Thyroid gland (tissue), 4 donors: Measurements from ENCODE around the gene XNDC1N. TPM values are rescaled to one million over a fixed set of nuclear protein-coding genes. Genes with fewer than 3 reads are reported as not detected.
"Not testable (repeated sequence)": the region's sequence is repeated elsewhere in the genome, so short reads cannot be mapped to it uniquely, and the experiment has no call there.

Experiments
- DNase-seq, 2 donors: peaks; one replicate each; pipeline ENCODE4 v3.0.0-alpha.2; 2019
- H3K27ac ChIP-seq, 3 donors: fragments of 200-600 bp; sonication (generic); 1 replicate in 2 of 3; 2 replicates in 1 of 3; pipeline ENCODE4 v1.5.1; 2016 to 2019; ENCODE audit warnings: mild to moderate bottlenecking in 1 of 3, moderate library complexity in 1 of 3
- H3K27me3 ChIP-seq: fragments of 200-600 bp; sonication (generic); one replicate; pipeline ENCODE4 v1.5.1; 2019
- H3K36me3 ChIP-seq, 2 donors: fragments of 200-600 bp; sonication (generic); one replicate each; pipeline ENCODE4 v1.5.1; 2016 to 2019
- H3K4me1 ChIP-seq, 2 donors: fragments of 200-600 bp; sonication (generic); one replicate each; pipeline ENCODE4 v1.5.1; 2017 to 2019
- H3K4me3 ChIP-seq, 3 donors: fragments of 200-600 bp; sonication (generic); replicated peaks in 1 of 3; 1 replicate in 2 of 3; 2 replicates in 1 of 3; pipeline ENCODE4 v1.5.1; 2016; ENCODE audit warnings: mild to moderate bottlenecking in 1 of 3
- H3K9me3 ChIP-seq: fragments of 200-600 bp; sonication (generic); one replicate; pipeline ENCODE4 v1.5.1; 2017
- CTCF ChIP-seq, 6 experiments: fragments of 200-600 bp in 3 of 6; fragments of 450-650 bp in 3 of 6; sonication (generic) in 3 of 6; IDR thresholded peaks; one replicate each; pipeline ENCODE4 v1.5.1; 2016 to 2019; ENCODE audit warnings: antibody characterized with exemption in 6 of 6, mild to moderate bottlenecking in 2 of 6, inconsistent platforms in 1 of 6, moderate library complexity in 1 of 6
- POLR2A ChIP-seq, 2 donors: fragments of 450-650 bp; IDR thresholded peaks; one replicate each; pipeline ENCODE4 v1.6.1; 2017; ENCODE audit warnings: antibody characterized with exemption in 2 of 2, mild to moderate bottlenecking in 2 of 2, moderate library complexity in 1 of 2
- WGBS, 2 donors: methylation state at CpG; one replicate each; pipeline ENCODE4 v1.1.5; 2017; 5-methylcytosine and 5-hydroxymethylcytosine counted together
- intact Hi-C: fragments of 100-400 bp; cut with DNase I; formaldehyde crosslinking; loops from one replicate; pipeline ENCODE4 v1.15.1; 2023
- total RNA-seq, 4 donors: library from RNA; depleted of rRNA; stranded (reverse); fragments of >200 nt; gene quantifications; one replicate each; pipeline ENCODE4 v1.2.3, GENCODE V29; 2016

The XNDC1N gene
- total RNA-seq, 4 donors from 2014 or later = 13.8 to 19.9 (median 16.4) TPM

GRCh38 chr11:71895961-71896360 is 32.4 kb downstream of the XNDC1N start:
- Histone ChIP-seq H3K27ac (no peak overlapping the region), H3K27me3 (no peaks in the 10 kb centered on the region), H3K9me3 (no peaks in the 10 kb centered on the region), H3K4me1 (no peaks in the 10 kb centered on the region), H3K36me3 (no peaks in the 10 kb centered on the region), H3K4me3 (no peak overlapping the region)
- TF ChIP-seq CTCF (IDR thresholded peaks at IDR 0.05) (no peak), POLR2A (IDR thresholded peaks at IDR 0.05) (no peak)
- intact Hi-C loops = no loop called here
- WGBS, 2 donors = 95 to 96% methylated on average over 12 of the region's 12 CpGs
- no peak for DNase-seq

GRCh38 chr11:71889181-71889872 is 39.1 kb downstream of the XNDC1N start:
- H3K9me3 ChIP-seq, H3K36me3 ChIP-seq, H3K27me3 ChIP-seq, H3K4me3 ChIP-seq, intact Hi-C loops: not testable (repeated sequence)
- H3K4me1 ChIP-seq = peaks cover 5 to 15% of the 10 kb centered on the region in 2 donors
- peak; percentile 82 to 84 for DNase-seq
- WGBS, 2 donors = 57 to 69% methylated on average over 14 of the region's 14 CpGs
- H3K27ac ChIP-seq = peak overlapping the region; percentile 49 to 80 (median 65)

- H3K4me1 ChIP-seq = peaks cover 5 to 15% of the 10 kb centered on the region in 2 donors
- H3K9me3 ChIP-seq, H3K4me3 ChIP-seq, DNase-seq, H3K36me3 ChIP-seq, H3K27me3 ChIP-seq, intact Hi-C loops: not testable (repeated sequence)
- 89 to 92% methylated on average over 13 to 14 of the region's 14 CpGs for WGBS, 2 donors
- peak overlapping the region; percentile 42 to 49 (median 48) for H3K27ac ChIP-seq
These were observed 39.9 kb downstream of the XNDC1N start for GRCh38 chr11:71888335-71889010.

- H3K4me3 ChIP-seq, H3K9me3 ChIP-seq, H3K27me3 ChIP-seq, DNase-seq, intact Hi-C loops, H3K27ac ChIP-seq, H3K36me3 ChIP-seq: not testable (repeated sequence)
- H3K4me1 ChIP-seq = peaks cover 5 to 15% of the 10 kb centered on the region in 2 donors
- WGBS, 2 donors = 97% methylated on average over 12 of the region's 12 CpGs
These were observed 42.6 kb downstream of the XNDC1N start for GRCh38 chr11:71885806-71886205.

Other genes starting within 250 kb of the XNDC1N start
- gene DEFB108B, start 95.4 kb downstream of the XNDC1N start, total RNA-seq = not detected
- gene DEFB131B, start 50.1 kb downstream of the XNDC1N start, total RNA-seq = not detected
- gene RNF121, start 452 bp upstream of the XNDC1N start, total RNA-seq = 10 to 100 TPM; 41.9 to 64.4 (median 54.7) TPM
- gene IL18BP, start 70.3 kb upstream of the XNDC1N start, total RNA-seq = 10 to 100 TPM in 2 of 4 donors, 1 to 10 TPM in 2; 7.6 to 12.1 (median 9.5) TPM
- gene NUMA1, start 151.9 kb upstream of the XNDC1N start, total RNA-seq = 100 to 1,000 TPM; 259 to 342 (median 280) TPM
- gene LRRC51, start 152.3 kb upstream of the XNDC1N start, total RNA-seq = 10 to 100 TPM; 13.0 to 24.5 (median 14.1) TPM
- 100 to 1,000 TPM; 127 to 204 (median 182) TPM for gene LAMTOR1, start 174.7 kb upstream of the XNDC1N start, total RNA-seq
- gene TOMT, start 177.3 kb upstream of the XNDC1N start, total RNA-seq = not detected
- gene ANAPC15, start 184.1 kb upstream of the XNDC1N start, total RNA-seq = 10 to 100 TPM; 21.5 to 49.6 (median 39.7) TPM
- 1 to 10 TPM in 2 of 4 donors, not detected in 2; 1.2 to 1.6 TPM for gene FOLR3, start 207.1 kb upstream of the XNDC1N start, total RNA-seq